ENCODE data around the gene COQ10A. TPM values are rescaled to one million over a fixed set of nuclear protein-coding genes. Genes with fewer than 3 reads are reported as not detected.
"Not testable (repeated sequence)": the region's sequence is repeated elsewhere in the genome, so short reads cannot be mapped to it uniquely, and the experiment has no call there.

Gene COQ10A
- total and polyA plus RNA-seq, 10 of the 15 experiments (the other 5 are each of a cell fraction or from before 2014, with no cell fraction given), result 3.3 to 19.5 (median 6.9) TPM

GRCh38 chr12:56261503-56262232, 5.1 kb upstream of the COQ10A start (continued):
- TF ChIP-seq SRF (IDR thresholded peaks at IDR 0.05; ENCODE audit: low read depth in 2 of 2, low read length in 2 of 2), result no peak

- DNase-seq (ENCODE audit: low read depth, low spot score); H3K4me2 ChIP-seq (ENCODE audit: control insufficient read depth, insufficient read depth); H3K4me1 ChIP-seq (ENCODE audit: control insufficient read depth, insufficient read depth, low read length); H3K27me3 ChIP-seq (replicated peaks in 1 of 2; ENCODE audit: control insufficient read depth in 2 of 2, insufficient read depth in 2 of 2, low read length in 1 of 2); POLR2A ChIA-PET; H2AFZ ChIP-seq (ENCODE audit: control insufficient read depth, low read depth, low read length); BruUV-seq (replicated peaks); H3K4me3 ChIP-seq; ATAC-seq; H3K36me3 ChIP-seq (ENCODE audit: control insufficient read depth in 2 of 2, insufficient read depth in 2 of 2, low read length in 1 of 2); H3K27ac ChIP-seq (ENCODE audit: control insufficient read depth, insufficient read depth); H4K20me1 ChIP-seq (ENCODE audit: control insufficient read depth, insufficient read depth); FAIRE-seq; in situ Hi-C loops (cut with MboI); SMC1A ChIA-PET (ENCODE audit: uncharacterized antibody, unreplicated experiment); H3K9ac ChIP-seq (ENCODE audit: control insufficient read depth, insufficient read depth, low read length); H3K79me2 ChIP-seq (ENCODE audit: control insufficient read depth, insufficient read depth, low read length); RAD21 ChIA-PET (ENCODE audit: unreplicated experiment); H3K9me3 ChIP-seq (replicated peaks; ENCODE audit: control insufficient read depth, insufficient read depth, low read length): not testable (repeated sequence)
- CTCF ChIA-PET, result interaction anchor here (0.7 to 1.6 kb wide), 4 partner anchors 27 to 201 kb away, joined by 3 to 5 read pairs (median 4); no protein-coding TSS in a partner anchor
- intact Hi-C loops (cut with micrococcal nuclease; ENCODE audit: unreplicated experiment), result loop anchor here (10.0 kb wide), 1 partner anchor 202 kb away; the partner anchor contains the start of gene SPRYD4
- 84% methylated on average over 7 of the region's 7 CpGs for WGBS (ENCODE audit: insufficient coverage, insufficient replicate concordance, low lambda C conversion rate, missing lambda C conversion rate)
Measured at GRCh38 chr12:56262955-56263354, 3.8 kb upstream of the COQ10A start.

- intact Hi-C loops (cut with micrococcal nuclease; ENCODE audit: unreplicated experiment), result loop anchor here (2.0 to 10.0 kb wide), 2 partner anchors 35 to 199 kb away; partner anchors contain the start of genes CS and SPRYD4
- RAD21 ChIA-PET (ENCODE audit: unreplicated experiment), result interaction anchor here (0.5 to 2.1 kb wide), 5 partner anchors 19 to 198 kb away, joined by 3 to 10 read pairs (median 5); partner anchors contain the start of genes RNF41 and SMARCC2
- WGBS (ENCODE audit: insufficient coverage, insufficient replicate concordance, low lambda C conversion rate, missing lambda C conversion rate), result 56% methylated on average over 16 of the region's 16 CpGs
- H3K36me3 ChIP-seq (ENCODE audit: control insufficient read depth in 2 of 2, insufficient read depth in 2 of 2, low read length in 1 of 2); BruUV-seq (replicated peaks); H4K20me1 ChIP-seq (ENCODE audit: control insufficient read depth, insufficient read depth); DNase-seq (ENCODE audit: low read depth, low spot score); FAIRE-seq; H3K4me1 ChIP-seq (ENCODE audit: control insufficient read depth, insufficient read depth, low read length); ATAC-seq; in situ Hi-C loops (cut with MboI); H3K27me3 ChIP-seq (replicated peaks in 1 of 2; ENCODE audit: control insufficient read depth in 2 of 2, insufficient read depth in 2 of 2, low read length in 1 of 2); H3K9me3 ChIP-seq (replicated peaks; ENCODE audit: control insufficient read depth, insufficient read depth, low read length); H3K79me2 ChIP-seq (ENCODE audit: control insufficient read depth, insufficient read depth, low read length): not testable (repeated sequence)
- CTCF ChIA-PET, result interaction anchor here (0.6 to 4.5 kb wide), 9 partner anchors 9 to 219 kb away, joined by 3 to 25 read pairs (median 7); partner anchors contain the start of genes ANKRD52, RNF41 and STAT2
- peak overlapping the region; percentile 41; the same call in 1 of the 2 replicates for H3K27ac ChIP-seq (ENCODE audit: control insufficient read depth, insufficient read depth)
- peak overlapping the region; percentile 65 for H3K9ac ChIP-seq (ENCODE audit: control insufficient read depth, insufficient read depth, low read length)
- H3K4me3 ChIP-seq, result peak overlapping the region; percentile 68
- peak overlapping the region; percentile 96 for H3K4me2 ChIP-seq (ENCODE audit: control insufficient read depth, insufficient read depth)
- POLR2A ChIA-PET, result interaction anchor here (0.5 to 2.0 kb wide), 9 partner anchors 9 to 354 kb away, joined by 3 to 7 read pairs (median 3); partner anchors contain the start of gene RNF41
- H2AFZ ChIP-seq (ENCODE audit: control insufficient read depth, low read depth, low read length), result peak overlapping the region; percentile 98
- SMC1A ChIA-PET (ENCODE audit: uncharacterized antibody, unreplicated experiment), result interaction anchor here (0.6 to 2.0 kb wide), 4 partner anchors 18 to 434 kb away, joined by 3 to 9 read pairs (median 4); no protein-coding TSS in a partner anchor
Measured at GRCh38 chr12:56266068-56266692, 562 bp upstream of the COQ10A start.
